Measurements from ENCODE around the gene SMAD3. TPM values are rescaled to one million over a fixed set of nuclear protein-coding genes. Genes with fewer than 3 reads are reported as not detected.

SMAD3 gene
- total RNA-seq, 2 experiments from 2014 or later, result 41.2 to 77.8 TPM

GRCh38 chr15:67101911-67102598 is 36.7 kb downstream of the SMAD3 start:
- DNase-seq (ENCODE audit: low spot score), result no peak
- Histone ChIP-seq H3K4me1 (ENCODE audit: insufficient read depth, low read length, poor library complexity, severe bottlenecking) (peaks cover 99% of the 10 kb centered on the region), H3K36me3 (ENCODE audit: insufficient read depth, low read length) (peaks cover 47% of the 10 kb centered on the region; the same call in 1 of the 2 replicates), H3K79me2 (ENCODE audit: insufficient read depth, low read depth, low read length) (peaks cover 80% of the 10 kb centered on the region), H3K4me2 (ENCODE audit: low read length) (peak overlapping the region; percentile 94), H2AFZ (ENCODE audit: low read length) (no peak overlapping the region), H3K9me2 (ENCODE audit: insufficient read depth, low read length) (no peaks in the 10 kb centered on the region), H3K4me3 (ENCODE audit: low read depth, low read length, poor library complexity, severe bottlenecking) (peak overlapping the region; percentile 62), H3K27ac (ENCODE audit: low read depth, low read length, poor library complexity, severe bottlenecking) (peak overlapping the region; percentile 98), H3K9me3 (ENCODE audit: low read length) (no peaks in the 10 kb centered on the region), H4K20me1 (ENCODE audit: insufficient read depth, low read length) (no peaks in the 10 kb centered on the region)
- ChIA-PET POLR2A (interaction anchor here (0.7 to 4.1 kb wide), 15 partner anchors 9 to 113 kb away, joined by 3 to 29 read pairs (median 4); partner anchors contain the start of gene SMAD3), CTCF (ENCODE audit: unreplicated experiment) (interaction anchor here (1.0 to 2.5 kb wide), 7 partner anchors 10 to 33 kb away, joined by 3 to 10 read pairs (median 3); no protein-coding TSS in a partner anchor)
- no peak for TF ChIP-seq EZH2phosphoT487 (IDR thresholded peaks at IDR 0.05; ENCODE audit: borderline replicate concordance, low read depth, low read length)
- no peak for TF ChIP-seq CTCF (conservative IDR thresholded peaks at IDR 0.05; ENCODE audit: low read length)
- BruUV-seq (replicated peaks), result no TSS peak
- intact Hi-C loops (cut with micrococcal nuclease; ENCODE audit: unreplicated experiment), result no loop called here

- intact Hi-C loops (cut with micrococcal nuclease; ENCODE audit: unreplicated experiment), result no loop called here
- Histone ChIP-seq H3K9me2 (ENCODE audit: insufficient read depth, low read length) (no peaks in the 10 kb centered on the region), H3K27ac (ENCODE audit: low read depth, low read length, poor library complexity, severe bottlenecking) (peak overlapping the region; percentile 98), H3K4me2 (ENCODE audit: low read length) (peak overlapping the region; percentile 94), H2AFZ (ENCODE audit: low read length) (no peak overlapping the region), H3K36me3 (ENCODE audit: insufficient read depth, low read length) (peaks cover 42% of the 10 kb centered on the region; the same call in 1 of the 2 replicates), H3K79me2 (ENCODE audit: insufficient read depth, low read depth, low read length) (peaks cover 80% of the 10 kb centered on the region), H4K20me1 (ENCODE audit: insufficient read depth, low read length) (no peaks in the 10 kb centered on the region), H3K4me1 (ENCODE audit: insufficient read depth, low read length, poor library complexity, severe bottlenecking) (peaks cover 99% of the 10 kb centered on the region), H3K4me3 (ENCODE audit: low read depth, low read length, poor library complexity, severe bottlenecking) (peak overlapping the region; percentile 62), H3K9me3 (ENCODE audit: low read length) (no peaks in the 10 kb centered on the region)
- no peak for DNase-seq (ENCODE audit: low spot score)
- ChIA-PET POLR2A (interaction anchor here (1.0 to 4.1 kb wide), 6 partner anchors 8 to 1088 kb away, joined by 3 to 29 read pairs (median 4); no protein-coding TSS in a partner anchor), CTCF (ENCODE audit: unreplicated experiment) (interaction anchor here (1.0 to 2.5 kb wide), 3 partner anchors 16 to 32 kb away, joined by 3 to 10 read pairs (median 5); no protein-coding TSS in a partner anchor)
- TF ChIP-seq EZH2phosphoT487 (IDR thresholded peaks at IDR 0.05; ENCODE audit: borderline replicate concordance, low read depth, low read length) (no peak), CTCF (conservative IDR thresholded peaks at IDR 0.05; ENCODE audit: low read length) (no peak)
- no TSS peak for BruUV-seq (replicated peaks)
Observed at GRCh38 chr15:67102599-67102929, 37.2 kb downstream of the SMAD3 start.

- ChIA-PET CTCF (ENCODE audit: unreplicated experiment) (interaction anchor here (1.0 kb wide), 1 partner anchor 17 kb away, joined by 3 read pairs; no protein-coding TSS in a partner anchor), POLR2A (interaction anchor here (0.6 to 4.1 kb wide), 6 partner anchors 8 to 1088 kb away, joined by 3 to 29 read pairs (median 4); no protein-coding TSS in a partner anchor)
- Histone ChIP-seq H3K4me2 (ENCODE audit: low read length) (peak overlapping the region; percentile 94), H4K20me1 (ENCODE audit: insufficient read depth, low read length) (no peaks in the 10 kb centered on the region), H2AFZ (ENCODE audit: low read length) (no peak overlapping the region), H3K79me2 (ENCODE audit: insufficient read depth, low read depth, low read length) (peaks cover 77% of the 10 kb centered on the region), H3K9me2 (ENCODE audit: insufficient read depth, low read length) (no peaks in the 10 kb centered on the region), H3K36me3 (ENCODE audit: insufficient read depth, low read length) (peaks cover 40% of the 10 kb centered on the region; the same call in 1 of the 2 replicates), H3K4me3 (ENCODE audit: low read depth, low read length, poor library complexity, severe bottlenecking) (no peak overlapping the region), H3K27ac (ENCODE audit: low read depth, low read length, poor library complexity, severe bottlenecking) (no peak overlapping the region), H3K9me3 (ENCODE audit: low read length) (no peaks in the 10 kb centered on the region), H3K4me1 (ENCODE audit: insufficient read depth, low read length, poor library complexity, severe bottlenecking) (peaks cover 99% of the 10 kb centered on the region)
- BruUV-seq (replicated peaks), result no TSS peak
- TF ChIP-seq CTCF (conservative IDR thresholded peaks at IDR 0.05; ENCODE audit: low read length) (no peak), EZH2phosphoT487 (IDR thresholded peaks at IDR 0.05; ENCODE audit: borderline replicate concordance, low read depth, low read length) (no peak)
- DNase-seq (ENCODE audit: low spot score), result no peak
- intact Hi-C loops (cut with micrococcal nuclease; ENCODE audit: unreplicated experiment), result no loop called here
Observed at GRCh38 chr15:67103021-67103420, 37.6 kb downstream of the SMAD3 start.
